SK-N-SH treated with all-trans-retinoic acid at 6 μM for 48 hours (cell line): ENCODE measurements around the gene CPTP.

ENCODE experiments used
- ATAC-seq: fragments of 200-7000 bp; cut with Tn5 transposase; 3 replicates; pipeline ENCODE4 v1.9.1; 2020; ENCODE audit warnings: mild to moderate bottlenecking, moderate library complexity
- ARNTL ChIP-seq: fragments of 450-650 bp; formaldehyde crosslinking; IDR thresholded peaks from 2 replicates; pipeline ENCODE4 v1.5.0; 2020; ENCODE audit warnings: low read depth, mild to moderate bottlenecking, moderate library complexity, borderline replicate concordance
- CREB5 ChIP-seq: fragments of 250-450 bp; sonication (Bioruptor Pico); IDR thresholded peaks from 2 replicates; pipeline ENCODE4 v1.5.1; 2020; ENCODE audit warnings: low read depth, mild to moderate bottlenecking, moderate library complexity
- CSDC2 ChIP-seq: fragments of 250-450 bp; sonication (Bioruptor Pico); IDR thresholded peaks from 2 replicates; pipeline ENCODE4 v1.5.0; 2020; ENCODE audit warnings: mild to moderate bottlenecking, moderate library complexity
- CSRNP3 ChIP-seq: fragments of 250-450 bp; sonication (Bioruptor Pico); IDR thresholded peaks from 2 replicates; pipeline ENCODE4 v1.5.1; 2021; ENCODE audit warnings: mild to moderate bottlenecking, moderate library complexity
- ESRRG ChIP-seq: fragments of 250-450 bp; sonication (Bioruptor Pico); IDR thresholded peaks from 2 replicates; pipeline ENCODE4 v1.6.1; 2021; ENCODE audit warnings: mild to moderate bottlenecking
- ISL1 ChIP-seq: fragments of 250-450 bp; sonication (Bioruptor Pico); IDR thresholded peaks from 2 replicates; pipeline ENCODE4 v2.1.2; 2022; ENCODE audit warnings: mild to moderate bottlenecking, moderate library complexity
- OSR1 ChIP-seq: fragments of 250-450 bp; sonication (Bioruptor Pico); IDR thresholded peaks from 2 replicates; pipeline ENCODE4 v1.8.0; 2022; ENCODE audit warnings: moderate library complexity, mild to moderate bottlenecking, inconsistent platforms
- PATZ1 ChIP-seq: fragments of 250-450 bp; sonication (Bioruptor Pico); IDR thresholded peaks from 2 replicates; pipeline ENCODE4 v1.8.0; 2020; ENCODE audit warnings: mild to moderate bottlenecking, moderate library complexity, borderline replicate concordance
- POU6F1 ChIP-seq: fragments of 250-450 bp; sonication (Bioruptor Pico); IDR thresholded peaks from 2 replicates; pipeline ENCODE4 v1.8.0; 2021; ENCODE audit warnings: low read depth, mild to moderate bottlenecking, moderate library complexity, borderline replicate concordance
- PPARA ChIP-seq: fragments of 250-450 bp; sonication (Bioruptor Pico); IDR thresholded peaks from 2 replicates; pipeline ENCODE4 v1.5.0; 2020; ENCODE audit warnings: mild to moderate bottlenecking, borderline replicate concordance
- RARB ChIP-seq: fragments of 250-450 bp; sonication (Bioruptor Pico); IDR thresholded peaks from 2 replicates; pipeline ENCODE4 v1.8.0; 2021; ENCODE audit warnings: mild to moderate bottlenecking, moderate library complexity
- SNAI2 ChIP-seq: fragments of 250-450 bp; sonication (Bioruptor Pico); IDR thresholded peaks from 2 replicates; pipeline ENCODE4 v1.5.0; 2020; ENCODE audit warnings: mild to moderate bottlenecking, moderate library complexity
- TCF4 ChIP-seq: fragments of 250-450 bp; sonication (Bioruptor Pico); IDR thresholded peaks from 2 replicates; pipeline ENCODE4 v1.8.0; 2021; ENCODE audit warnings: mild to moderate bottlenecking, moderate library complexity, borderline replicate concordance
- TOX ChIP-seq: fragments of 250-450 bp; sonication (Bioruptor Pico); IDR thresholded peaks from 2 replicates; pipeline ENCODE4 v1.8.0; 2021; ENCODE audit warnings: mild to moderate bottlenecking, moderate library complexity, borderline replicate concordance
- TSHZ2 ChIP-seq: fragments of 250-450 bp; sonication (Bioruptor Pico); IDR thresholded peaks from 2 replicates; pipeline ENCODE4 v1.5.0; 2020; ENCODE audit warnings: mild to moderate bottlenecking, moderate library complexity
- ZC3H10 ChIP-seq: fragments of 250-450 bp; sonication (Bioruptor Pico); IDR thresholded peaks from 2 replicates; pipeline ENCODE4 v1.5.1; 2021; ENCODE audit warnings: mild to moderate bottlenecking, moderate library complexity
- ZFP30 ChIP-seq: fragments of 450-650 bp; formaldehyde crosslinking; IDR thresholded peaks from 2 replicates; pipeline ENCODE4 v1.5.0; 2022; ENCODE audit warnings: mild to moderate bottlenecking, moderate library complexity
- ZNF565 ChIP-seq: fragments of 450-650 bp; formaldehyde crosslinking; conservative IDR thresholded peaks from 2 replicates; pipeline ENCODE4 v1.5.0; 2020; ENCODE audit warnings: low read depth, mild to moderate bottlenecking, moderate library complexity
- ZNF8 ChIP-seq: fragments of 450-650 bp; formaldehyde crosslinking; IDR thresholded peaks from 2 replicates; pipeline ENCODE4 v1.5.0; 2020; ENCODE audit warnings: mild to moderate bottlenecking, moderate library complexity

The CPTP gene

GRCh38 chr1:1332031-1332755 is 7.6 kb downstream of the CPTP start:
- peak; percentile 8 for ATAC-seq
- TF ChIP-seq PATZ1, result no peak
- no peak for TF ChIP-seq SNAI2 (CRISPR knock-in tag)
- TF ChIP-seq ISL1, result no peak
- no peak for TF ChIP-seq TSHZ2 (CRISPR knock-in tag)
- TF ChIP-seq RARB (CRISPR knock-in tag), result no peak
- no peak for TF ChIP-seq OSR1 (CRISPR knock-in tag)
- TF ChIP-seq ZNF8 (CRISPR knock-in tag), result no peak
- TF ChIP-seq ARNTL (CRISPR knock-in tag), result no peak
- TF ChIP-seq CREB5 (CRISPR knock-in tag), result no peak
- TF ChIP-seq CSRNP3 (CRISPR knock-in tag), result no peak

- ATAC-seq, result peak; percentile 1; the same call in 1 of the 3 replicates
- TF ChIP-seq ZC3H10 (CRISPR knock-in tag) (no peak), CSDC2 (no peak), TOX (CRISPR knock-in tag) (no peak), ZNF565 (CRISPR knock-in tag) (no peak), ARNTL (CRISPR knock-in tag) (no peak), ISL1 (no peak), RARB (CRISPR knock-in tag) (no peak)
Observed at GRCh38 chr1:1332774-1333480, 8.3 kb downstream of the CPTP start.

GRCh38 chr1:1333551-1334241 is 9.1 kb downstream of the CPTP start:
- no peak for ATAC-seq
- TF ChIP-seq RARB (CRISPR knock-in tag) (no peak), TCF4 (CRISPR knock-in tag) (no peak), ZFP30 (no peak), ISL1 (no peak), PPARA (CRISPR knock-in tag) (no peak), PATZ1 (no peak), ZNF8 (CRISPR knock-in tag) (no peak), CSDC2 (no peak), SNAI2 (CRISPR knock-in tag) (no peak), CREB5 (CRISPR knock-in tag) (no peak), TOX (CRISPR knock-in tag) (no peak), ARNTL (CRISPR knock-in tag) (no peak), POU6F1 (CRISPR knock-in tag) (no peak), OSR1 (CRISPR knock-in tag) (no peak), ESRRG (no peak)
